Activated CD8-positive, alpha-beta memory T cell treated with anti-CD3 and anti-CD28 coated beads for 4 hours (primary cell): ENCODE data around the gene RNF123.
"Not testable (repeated sequence)": the region's sequence is repeated elsewhere in the genome, so short reads cannot be mapped to it uniquely, and the experiment has no call there.

Experiments used
- DNase-seq, 2 donors: peaks; one replicate each; pipeline ENCODE4 v3.0.0-alpha.2; 2020; ENCODE audit warnings: low read depth in 2 of 2

The RNF123 gene

GRCh38 chr3:49747792-49748480 lies 58.6 kb downstream of the RNF123 start:
- DNase-seq = no peak

GRCh38 chr3:49748874-49749273 lies 59.5 kb downstream of the RNF123 start:
- DNase-seq = not testable (repeated sequence)

GRCh38 chr3:49750056-49750455 lies 60.7 kb downstream of the RNF123 start:
- DNase-seq = no peak

- no peak for DNase-seq
Observed at GRCh38 chr3:49751501-49751900, 62.1 kb downstream of the RNF123 start.

- no peak for DNase-seq
Observed at GRCh38 chr3:49754536-49754935, 65.2 kb downstream of the RNF123 start.

GRCh38 chr3:49756036-49756435 lies 66.7 kb downstream of the RNF123 start:
- no peak for DNase-seq

GRCh38 chr3:49757197-49757596 lies 67.8 kb downstream of the RNF123 start:
- no peak for DNase-seq

- no peak for DNase-seq
Observed at GRCh38 chr3:49759226-49759625, 69.9 kb downstream of the RNF123 start.

- DNase-seq = no peak
Observed at GRCh38 chr3:49761661-49762060, 72.3 kb downstream of the RNF123 start.

- no peak for DNase-seq
Observed at GRCh38 chr3:49763981-49764380, 74.6 kb downstream of the RNF123 start.

- DNase-seq = no peak
Observed at GRCh38 chr3:49769286-49769915, 80.0 kb downstream of the RNF123 start.

- DNase-seq = no peak
Observed at GRCh38 chr3:49769926-49770325, 80.6 kb downstream of the RNF123 start.
